OCI-LY7 (cell line): ENCODE results near the gene RASGRP2.

ENCODE experiments used
- CTCF ChIP-seq: fragments of 200-600 bp; sonication (generic); conservative IDR thresholded peaks from 2 replicates; pipeline ENCODE4 v1.5.1; 2014; ENCODE audit warnings: mild to moderate bottlenecking, antibody characterized with exemption, low read length, moderate library complexity, mixed read lengths
- EZH2phosphoT487 ChIP-seq: fragments of 200-600 bp; sonication (generic); IDR thresholded peaks from 2 replicates; pipeline ENCODE4 v1.6.1; 2018; ENCODE audit warnings: low read depth, borderline replicate concordance, mild to moderate bottlenecking, mixed run types, antibody characterized with exemption, low read length, moderate library complexity, mixed read lengths

DNA sequence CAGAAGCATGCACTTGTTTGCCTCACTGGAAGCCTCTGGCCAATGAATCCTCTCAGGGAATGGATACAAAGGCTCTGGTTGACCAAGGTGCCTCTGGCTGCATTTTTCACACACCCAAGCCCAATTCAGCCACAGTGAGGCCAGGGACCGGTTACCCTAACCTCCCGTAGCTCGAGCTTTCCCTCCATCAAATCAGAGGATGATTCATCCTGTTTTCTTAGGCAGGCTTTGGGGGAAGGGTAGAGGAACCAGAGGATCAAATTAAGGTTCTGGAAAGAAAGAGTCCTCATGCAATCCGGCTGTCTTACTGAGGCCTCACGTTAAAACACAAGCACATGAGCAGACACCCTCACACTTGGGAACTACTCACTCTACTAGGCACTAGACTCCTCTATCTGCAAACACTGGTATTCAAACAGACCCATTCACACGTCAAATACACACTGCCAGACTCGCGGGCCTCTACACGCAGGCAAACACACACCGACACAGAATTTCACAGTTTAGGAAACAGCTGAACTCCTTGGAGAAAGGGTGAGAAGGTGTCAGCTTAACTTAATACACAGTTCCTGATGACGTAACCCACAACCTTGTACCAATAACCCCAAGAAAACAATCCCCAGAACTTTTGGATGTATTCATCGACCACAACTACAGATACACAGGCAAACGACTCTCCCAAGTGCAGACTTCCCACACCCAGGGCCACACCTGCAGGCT lies 33.4 kb downstream of the RASGRP2 start:
- no peak for TF ChIP-seq CTCF
- no peak for TF ChIP-seq EZH2phosphoT487
